Measurements from ENCODE around the gene CFAP90. TPM values are rescaled to one million over a fixed set of nuclear protein-coding genes. Genes with fewer than 3 reads are reported as not detected.

CFAP90 gene
- total RNA-seq, 6 donors from 2014 or later: 0.54 to 11.3 (median 6.0) TPM

DNA sequence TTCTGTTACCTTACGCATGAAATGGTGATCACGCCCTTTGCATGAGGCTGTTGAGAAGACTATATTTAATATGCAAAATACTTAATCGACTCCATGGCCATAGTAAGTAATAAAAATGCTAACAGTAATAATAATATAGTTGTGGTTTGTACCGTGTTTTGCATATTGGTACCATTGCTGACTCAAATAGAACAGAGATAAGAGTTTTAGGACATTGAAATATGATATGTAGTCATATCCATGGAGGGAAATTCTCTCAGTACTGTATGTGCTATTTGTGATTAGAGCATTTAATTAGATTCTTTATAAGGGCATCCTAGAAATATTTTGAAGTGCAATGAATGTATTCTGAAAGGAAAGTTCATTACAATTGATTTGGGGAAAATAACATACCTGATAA lies 41.9 kb downstream of the CFAP90 start:
- ATAC-seq (ENCODE audit: low FRiP score in 2 of 2) (no peak), DNase-seq (no peak)
- Histone ChIP-seq H3K9me3 (no peaks in the 10 kb centered on the region), H3K27ac (no peak overlapping the region), H3K4me3 (no peak overlapping the region), H3K27me3 (no peaks in the 10 kb centered on the region), H3K36me3 (no peaks in the 10 kb centered on the region), H3K4me1 (no peaks in the 10 kb centered on the region)
- TF ChIP-seq EP300 (IDR thresholded peaks at IDR 0.05): no peak
- no peak for TF ChIP-seq POLR2AphosphoS5 (IDR thresholded peaks at IDR 0.05)
- TF ChIP-seq, protein P1, sequence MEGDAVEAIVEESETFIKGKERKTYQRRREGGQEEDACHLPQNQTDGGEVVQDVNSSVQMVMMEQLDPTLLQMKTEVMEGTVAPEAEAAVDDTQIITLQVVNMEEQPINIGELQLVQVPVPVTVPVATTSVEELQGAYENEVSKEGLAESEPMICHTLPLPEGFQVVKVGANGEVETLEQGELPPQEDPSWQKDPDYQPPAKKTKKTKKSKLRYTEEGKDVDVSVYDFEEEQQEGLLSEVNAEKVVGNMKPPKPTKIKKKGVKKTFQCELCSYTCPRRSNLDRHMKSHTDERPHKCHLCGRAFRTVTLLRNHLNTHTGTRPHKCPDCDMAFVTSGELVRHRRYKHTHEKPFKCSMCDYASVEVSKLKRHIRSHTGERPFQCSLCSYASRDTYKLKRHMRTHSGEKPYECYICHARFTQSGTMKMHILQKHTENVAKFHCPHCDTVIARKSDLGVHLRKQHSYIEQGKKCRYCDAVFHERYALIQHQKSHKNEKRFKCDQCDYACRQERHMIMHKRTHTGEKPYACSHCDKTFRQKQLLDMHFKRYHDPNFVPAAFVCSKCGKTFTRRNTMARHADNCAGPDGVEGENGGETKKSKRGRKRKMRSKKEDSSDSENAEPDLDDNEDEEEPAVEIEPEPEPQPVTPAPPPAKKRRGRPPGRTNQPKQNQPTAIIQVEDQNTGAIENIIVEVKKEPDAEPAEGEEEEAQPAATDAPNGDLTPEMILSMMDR (IDR thresholded peaks at IDR 0.05): no peak
- TF ChIP-seq POLR2A (IDR thresholded peaks at IDR 0.05): no peak
- WGBS, 2 donors: 88 to 90% methylated on average over 4 of the region's 4 CpGs

DNA sequence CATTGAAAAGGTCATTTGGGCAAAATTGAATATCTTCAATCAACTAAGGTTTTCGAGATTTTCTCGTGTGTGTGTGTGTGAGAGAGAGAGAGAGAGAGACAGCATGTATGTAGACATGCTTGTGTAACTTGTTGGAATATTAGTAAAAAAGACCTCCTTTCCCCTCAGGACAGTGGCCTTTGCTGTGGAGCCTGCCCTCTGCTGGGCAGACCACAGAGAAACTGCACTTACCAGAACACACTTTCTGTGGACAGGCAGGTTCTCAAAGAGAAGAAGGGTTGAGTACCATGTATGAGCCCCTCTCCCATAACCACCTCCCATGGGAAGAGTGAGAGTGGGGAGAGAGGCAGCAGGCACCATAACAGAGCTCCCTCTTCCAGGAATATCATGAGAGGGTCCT lies 45.6 kb downstream of the CFAP90 start:
- H3K4me1 ChIP-seq: peaks cover 0 to 12% (median 0%) of the 10 kb centered on the region in 4 donors
- H3K4me3 ChIP-seq: no peak overlapping the region
- 93 to 94% methylated on average over 2 of the region's 2 CpGs for WGBS, 2 donors
- ATAC-seq (ENCODE audit: low FRiP score in 2 of 2) (no peak), DNase-seq (no peak)
- H3K9me3 ChIP-seq: no peaks in the 10 kb centered on the region
- no peaks in the 10 kb centered on the region for H3K36me3 ChIP-seq
- no peaks in the 10 kb centered on the region for H3K27me3 ChIP-seq
- TF ChIP-seq POLR2AphosphoS5 (IDR thresholded peaks at IDR 0.05): no peak
- no peak for TF ChIP-seq EP300 (IDR thresholded peaks at IDR 0.05)
- TF ChIP-seq POLR2A (IDR thresholded peaks at IDR 0.05): no peak
- TF ChIP-seq, protein P1 (IDR thresholded peaks at IDR 0.05): no peak
- no peak overlapping the region for H3K27ac ChIP-seq

DNA sequence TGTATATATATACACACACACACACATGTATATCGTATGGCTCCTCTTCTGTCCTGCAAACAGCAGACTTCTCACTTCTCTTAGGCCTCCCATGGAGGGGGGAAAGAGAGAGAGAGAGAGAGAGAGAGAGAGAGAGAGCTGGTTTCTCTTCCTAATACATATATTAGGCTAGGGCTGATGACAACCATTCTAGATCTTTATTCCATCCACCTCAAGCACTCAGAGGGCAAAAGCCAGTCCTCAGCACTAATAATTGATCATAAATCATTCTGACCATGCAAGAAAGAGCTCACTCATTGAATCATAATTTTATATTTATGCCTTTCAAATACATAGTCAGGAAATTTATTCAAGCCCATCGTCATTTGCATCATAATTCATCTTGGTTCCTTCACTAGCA lies 47.0 kb downstream of the CFAP90 start:
- Histone ChIP-seq H3K4me1 (peaks cover 0 to 12% (median 0%) of the 10 kb centered on the region in 4 donors), H3K4me3 (no peak overlapping the region), H3K9me3 (no peaks in the 10 kb centered on the region), H3K27me3 (no peaks in the 10 kb centered on the region), H3K36me3 (no peaks in the 10 kb centered on the region), H3K27ac (no peak overlapping the region)
- TF ChIP-seq EP300 (IDR thresholded peaks at IDR 0.05) (no peak), POLR2AphosphoS5 (IDR thresholded peaks at IDR 0.05) (no peak), POLR2A (IDR thresholded peaks at IDR 0.05) (no peak)
- TF ChIP-seq, protein P1 (IDR thresholded peaks at IDR 0.05): no peak
- 56 to 77% methylated on average over 2 of the region's 2 CpGs for WGBS, 2 donors
- DNase-seq (no peak), ATAC-seq (ENCODE audit: low FRiP score in 2 of 2) (no peak)

DNA sequence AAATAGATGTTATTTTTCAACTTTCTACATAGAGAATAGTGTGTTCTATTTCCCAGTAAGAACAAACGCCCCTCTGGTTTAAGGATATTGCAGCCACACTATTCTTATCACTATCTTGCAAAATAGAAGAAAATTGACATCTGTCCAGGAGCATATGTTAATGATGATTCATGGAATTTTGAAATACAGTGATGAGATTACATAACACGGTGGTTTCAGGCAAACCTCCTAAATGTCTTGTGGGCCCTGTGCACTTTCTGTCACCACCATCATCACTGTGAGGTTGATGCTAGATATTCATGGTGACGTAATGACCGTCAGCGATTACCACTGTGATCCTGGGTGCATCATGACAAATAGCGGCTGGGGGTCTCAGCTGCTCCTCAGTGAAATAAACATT lies 48.1 kb downstream of the CFAP90 start:
- Histone ChIP-seq H3K9me3 (no peaks in the 10 kb centered on the region), H3K4me3 (no peak overlapping the region), H3K27ac (no peak overlapping the region), H3K36me3 (no peaks in the 10 kb centered on the region), H3K4me1 (peaks cover 0 to 12% (median 0%) of the 10 kb centered on the region in 4 donors), H3K27me3 (no peaks in the 10 kb centered on the region)
- 69 to 70% methylated on average over 6 of the region's 6 CpGs for WGBS, 2 donors
- TF ChIP-seq, protein P1 (IDR thresholded peaks at IDR 0.05): no peak
- no peak for TF ChIP-seq POLR2AphosphoS5 (IDR thresholded peaks at IDR 0.05)
- no peak for TF ChIP-seq POLR2A (IDR thresholded peaks at IDR 0.05)
- TF ChIP-seq EP300 (IDR thresholded peaks at IDR 0.05): no peak
- DNase-seq (no peak), ATAC-seq (ENCODE audit: low FRiP score in 2 of 2) (no peak)

DNA sequence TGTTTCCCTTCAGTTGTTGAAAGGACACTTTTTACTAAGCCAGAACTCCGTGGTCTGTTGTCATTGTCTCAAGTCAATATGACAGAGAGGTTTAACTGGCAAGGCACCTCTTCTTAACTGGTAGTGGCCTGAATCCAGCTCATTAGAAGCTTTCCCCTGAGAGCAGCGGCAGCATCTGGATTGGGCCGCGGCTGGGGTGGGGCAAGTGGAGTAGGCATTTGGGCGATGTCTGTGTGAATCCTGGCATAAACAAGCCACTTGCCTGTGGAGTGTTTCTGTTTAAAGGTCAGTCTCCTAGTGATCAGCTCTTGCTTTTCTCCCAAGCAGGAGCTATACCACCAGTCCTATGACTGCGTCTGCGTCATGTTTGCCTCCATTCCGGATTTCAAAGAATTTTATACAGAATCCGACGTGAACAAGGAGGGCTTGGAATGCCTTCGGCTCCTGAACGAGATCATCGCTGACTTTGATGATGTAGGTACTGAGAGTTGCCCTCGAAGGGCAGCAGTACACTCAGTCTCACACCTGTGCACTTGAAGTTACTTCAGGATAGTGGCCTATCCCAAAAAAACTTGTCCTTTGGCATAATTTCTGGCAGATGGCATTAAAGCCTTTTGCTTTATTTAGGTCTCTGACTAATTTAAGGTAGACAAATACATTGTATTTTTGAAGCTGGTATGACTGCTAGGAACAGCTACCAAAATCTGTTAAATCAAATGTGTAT lies 48.9 kb downstream of the CFAP90 start:
- peaks cover 0 to 12% (median 0%) of the 10 kb centered on the region in 4 donors for H3K4me1 ChIP-seq
- WGBS, 2 donors: 62 to 73% methylated on average over 14 of the region's 14 CpGs
- H3K27ac ChIP-seq: no peak overlapping the region
- ATAC-seq (ENCODE audit: low FRiP score in 2 of 2) (peak in 1 of 2 donors; percentile 31), DNase-seq (peak; percentile 42 to 48)
- no peaks in the 10 kb centered on the region for H3K36me3 ChIP-seq
- no peak overlapping the region for H3K4me3 ChIP-seq
- H3K9me3 ChIP-seq: no peaks in the 10 kb centered on the region
- no peaks in the 10 kb centered on the region for H3K27me3 ChIP-seq
- no peak for TF ChIP-seq POLR2AphosphoS5 (IDR thresholded peaks at IDR 0.05)
- TF ChIP-seq, protein P1 (IDR thresholded peaks at IDR 0.05): no peak
- no peak for TF ChIP-seq POLR2A (IDR thresholded peaks at IDR 0.05)
- no peak for TF ChIP-seq EP300 (IDR thresholded peaks at IDR 0.05)
